SK-N-SH (cell line): ENCODE results near the gene LEFTY1. TPM values are rescaled to one million over a fixed set of nuclear protein-coding genes. Genes with fewer than 3 reads are reported as not detected.

Experiments
- CTCF ChIA-PET: fragments of 300-600, 350-600 bp; formaldehyde crosslinking; extraction: SDS; loops from one replicate; lab custom pipeline; 2021; lab: Yijun Ruan, JAX
- POLR2A ChIA-PET: fragments of 350-600 bp; sonication (Branson Sonifier 250); formaldehyde crosslinking; extraction: SDS; loops from one replicate; lab custom pipeline; 2020; ENCODE audit warnings: antibody characterized with exemption, inconsistent platforms; lab: Yijun Ruan, JAX
- DNase-seq: peaks from one replicate; pipeline ENCODE4 v3.0.0; 2012
- H2AFZ ChIP-seq: fragments of 200-600 bp; sonication (generic); 2 replicates; pipeline ENCODE4 v1.8.1; 2016; ENCODE audit warnings: antibody characterized with exemption, mild to moderate bottlenecking, low read depth
- H3F3A ChIP-seq: fragments of 200-600 bp; sonication (generic); replicated peaks from 2 replicates; pipeline ENCODE3; 2016; ENCODE audit warnings: antibody characterized with exemption, mild to moderate bottlenecking; ENCODE audit not compliant: insufficient read depth
- H3K27ac ChIP-seq, 2 experiments: fragments of 200-500 bp in 1 of 2; fragments of 200-600 bp in 1 of 2; sonication (Bioruptor generic) in 1 of 2; sonication (generic), shearing (Covaris generic) in 1 of 2; 2 replicates each; pipeline versions ENCODE4 v1.5.1 to v1.6.1; 2014 to 2016; ENCODE audit warnings: low read depth in 2 of 2, inconsistent platforms in 1 of 2, low read length in 1 of 2, mild to moderate bottlenecking in 1 of 2, mixed read lengths in 1 of 2
- H3K27me3 ChIP-seq: fragments of 200-600 bp; sonication (generic), shearing (Covaris generic); 2 replicates; pipeline ENCODE4 v1.6.1; 2016; ENCODE audit warnings: mixed run types; ENCODE audit not compliant: insufficient read depth
- H3K36me3 ChIP-seq, 2 experiments: fragments of 200-500 bp in 1 of 2; fragments of 200-600 bp in 1 of 2; sonication (Bioruptor generic) in 1 of 2; sonication (generic) in 1 of 2; replicated peaks in 1 of 2; 2 replicates each; pipeline versions ENCODE3 to v1.5.1; 2014 to 2016; ENCODE audit warnings: low read length in 1 of 2, mild to moderate bottlenecking in 1 of 2; ENCODE audit not compliant: insufficient read depth in 2 of 2, control insufficient read depth in 1 of 2
- H3K4me1 ChIP-seq, 2 experiments: fragments of 200-500 bp in 1 of 2; fragments of 200-600 bp in 1 of 2; sonication (Bioruptor generic) in 1 of 2; sonication (generic), shearing (Covaris generic) in 1 of 2; 2 replicates each; pipeline versions ENCODE4 v1.5.1 to v1.6.1; 2014 to 2016; ENCODE audit warnings: low read depth in 1 of 2, low read length in 1 of 2, mixed run types in 1 of 2; ENCODE audit not compliant: insufficient read depth in 2 of 2, control insufficient read depth in 1 of 2
- H3K4me2 ChIP-seq: fragments of 200-600 bp; sonication (generic), shearing (Covaris generic); 2 replicates; pipeline ENCODE4 v1.6.1; 2017; ENCODE audit warnings: mixed run types
- H3K4me3 ChIP-seq, 2 experiments: fragments of 200-500 bp in 1 of 2; fragments of 200-600 bp in 1 of 2; sonication (Bioruptor generic) in 1 of 2; sonication (generic), shearing (Covaris generic) in 1 of 2; 2 replicates each; pipeline versions ENCODE4 v1.5.1 to v1.8.1; 2014 to 2016; ENCODE audit warnings: low read depth in 2 of 2, inconsistent platforms in 1 of 2, low read length in 1 of 2, mild to moderate bottlenecking in 1 of 2, mixed read lengths in 1 of 2, moderate library complexity in 1 of 2
- H3K79me2 ChIP-seq: fragments of 200-600 bp; sonication (generic); 2 replicates; pipeline ENCODE4 v1.8.1; 2017; ENCODE audit warnings: mild to moderate bottlenecking; ENCODE audit not compliant: insufficient read depth
- H3K9ac ChIP-seq: fragments of 200-600 bp; sonication (generic); 2 replicates; pipeline ENCODE4 v1.6.1; 2017; ENCODE audit warnings: mixed run types
- H3K9me2 ChIP-seq: fragments of 200-600 bp; sonication (generic); 2 replicates; pipeline ENCODE4 v1.6.1; 2017; ENCODE audit warnings: mixed run types
- H3K9me3 ChIP-seq: fragments of 200-600 bp; sonication (generic); 2 replicates; pipeline ENCODE4 v1.6.1; 2017; ENCODE audit warnings: mixed run types, mild to moderate bottlenecking, moderate library complexity
- H4K20me1 ChIP-seq: fragments of 200-600 bp; sonication (generic); 2 replicates; pipeline ENCODE4 v1.6.1; 2017; ENCODE audit warnings: mild to moderate bottlenecking, mixed run types; ENCODE audit not compliant: insufficient read depth
- EZH2phosphoT487 ChIP-seq: fragments of 200-600 bp; sonication (generic); IDR thresholded peaks from 2 replicates; pipeline ENCODE4 v1.6.1; 2017; ENCODE audit warnings: low read depth, mixed run types, mild to moderate bottlenecking, antibody characterized with exemption, moderate library complexity, borderline replicate concordance
- FOSL2 ChIP-seq: IDR thresholded peaks from 2 replicates; pipeline ENCODE4 v1.4.0; 2012; ENCODE audit warnings: low read depth, mild to moderate bottlenecking, moderate library complexity, borderline replicate concordance
- FOXJ3 ChIP-seq: sonication (generic); formaldehyde crosslinking; IDR thresholded peaks from 2 replicates; pipeline ENCODE4 v1.5.1; 2020; ENCODE audit warnings: mild to moderate bottlenecking, missing genetic modification reagents
- GABPA ChIP-seq: IDR thresholded peaks from 2 replicates; pipeline ENCODE4 v1.4.0; 2012; ENCODE audit warnings: low read depth, mild to moderate bottlenecking
- GATA2 ChIP-seq: sonication (generic); formaldehyde crosslinking; IDR thresholded peaks from 2 replicates; pipeline ENCODE4 v1.5.0; 2020; ENCODE audit warnings: mild to moderate bottlenecking, missing genetic modification reagents
- PBX3 ChIP-seq: IDR thresholded peaks from 2 replicates; pipeline ENCODE4; 2012
- RAD21 ChIP-seq: IDR thresholded peaks from 2 replicates; pipeline ENCODE4 v1.6.1; 2012; ENCODE audit warnings: mild to moderate bottlenecking, low read length
- RCOR1 ChIP-seq: fragments of 150-350 bp; IDR thresholded peaks from 2 replicates; pipeline ENCODE4 v1.6.1; 2017; ENCODE audit warnings: antibody characterized with exemption, low read length
- REST ChIP-seq: IDR thresholded peaks from 2 replicates; pipeline ENCODE4 v1.6.1; 2012; ENCODE audit warnings: mild to moderate bottlenecking, low read depth, low read length, moderate library complexity
- RFX5 ChIP-seq: IDR thresholded peaks from 2 replicates; pipeline ENCODE4 v1.6.1; 2012; ENCODE audit warnings: mild to moderate bottlenecking, improper control_type of control experiment, low read length
- SIN3A ChIP-seq: IDR thresholded peaks from 2 replicates; pipeline ENCODE4 v1.6.1; 2012; ENCODE audit warnings: low read depth, mild to moderate bottlenecking, low read length, moderate library complexity, borderline replicate concordance
- TAF1 ChIP-seq: IDR thresholded peaks from 2 replicates; pipeline ENCODE4 v1.6.1; 2012; ENCODE audit warnings: low read depth, mild to moderate bottlenecking, low read length, moderate library complexity, borderline replicate concordance
- TCF12 ChIP-seq: IDR thresholded peaks from 2 replicates; pipeline ENCODE4 v1.4.0; 2012
- TEAD4 ChIP-seq: IDR thresholded peaks from 2 replicates; pipeline ENCODE4 v1.4.0; 2012; ENCODE audit warnings: mild to moderate bottlenecking, borderline replicate concordance; ENCODE audit not compliant: insufficient read depth
- USF1 ChIP-seq: IDR thresholded peaks from 2 replicates; pipeline ENCODE4 v1.4.0; 2012; ENCODE audit warnings: low read depth, borderline replicate concordance
- USF2 ChIP-seq: fragments of 150-350 bp; IDR thresholded peaks from 2 replicates; pipeline ENCODE4 v1.6.1; 2017; ENCODE audit warnings: antibody characterized with exemption, low read length, low read depth, borderline replicate concordance
- YY1 ChIP-seq: IDR thresholded peaks from 2 replicates; pipeline ENCODE4 v1.4.0; 2012; ENCODE audit warnings: low read depth, mild to moderate bottlenecking
- ZBTB33 ChIP-seq: IDR thresholded peaks from 2 replicates; pipeline ENCODE4 v1.4.0; 2012; ENCODE audit warnings: low read depth, borderline replicate concordance
- WGBS: methylation state at CpG from one replicate; pipeline ENCODE4 v1.1.6; 2017; ENCODE audit warnings: low lambda C conversion rate; 5-methylcytosine and 5-hydroxymethylcytosine counted together
- polyA plus RNA-seq, 3 experiments: library from polyadenylated mRNA; depleted of rRNA; stranded (reverse); fragments of >200 nt; gene quantifications; 2 replicates each; pipeline ENCODE4 v1.2.3, GENCODE V29; 2012

The LEFTY1 gene
- polyA plus RNA-seq, 1 of the 3 experiments (the other 2 are of a cell fraction) = 0.07 TPM

- 100% methylated on average over 2 of the region's 4 CpGs for WGBS
Measured at GRCh38 chr1:225847610-225848009, 41.3 kb downstream of the LEFTY1 start.

GRCh38 chr1:225846331-225847310, 42.3 kb downstream of the LEFTY1 start:
- Histone ChIP-seq H3K9ac (no peak overlapping the region), H4K20me1 (no peaks in the 10 kb centered on the region), H3K9me2 (no peaks in the 10 kb centered on the region), H3F3A (no peaks in the 10 kb centered on the region), H3K27me3 (no peaks in the 10 kb centered on the region), H3K4me2 (no peak overlapping the region), H3K4me1 (peaks cover 0 to 11% of the 10 kb centered on the region in 2 experiments; a peak in 1 of 4 replicates), H3K4me3 (no peak overlapping the region), H3K9me3 (no peaks in the 10 kb centered on the region), H3K79me2 (no peaks in the 10 kb centered on the region), H2AFZ (no peak overlapping the region), H3K27ac (no peak overlapping the region), H3K36me3 (peaks cover 0 to 27% of the 10 kb centered on the region in 2 experiments)
- 94% methylated on average over 12 of the region's 20 CpGs for WGBS
- ChIA-PET POLR2A (interaction anchor here (1.4 kb wide), 1 partner anchor 69 kb away, joined by 6 read pairs; the partner anchor contains the start of gene SRP9), CTCF (interaction anchor here (0.6 to 2.3 kb wide), 13 partner anchors 8 to 372 kb away, joined by 3 to 22 read pairs (median 3); partner anchors contain the start of gene SRP9)
- DNase-seq = no peak
- no peak for TF ChIP-seq RAD21
- TF ChIP-seq FOXJ3 (CRISPR knock-in tag) = no peak
- TF ChIP-seq RCOR1 = no peak
- no peak for TF ChIP-seq GABPA
- no peak for TF ChIP-seq USF2
- TF ChIP-seq TEAD4 = no peak
- no peak for TF ChIP-seq EZH2phosphoT487
- no peak for TF ChIP-seq PBX3
- no peak for TF ChIP-seq ZBTB33
- TF ChIP-seq TCF12 = no peak
- TF ChIP-seq REST = no peak

More at GRCh38 chr1:225847610-225848009, 41.3 kb downstream of the LEFTY1 start:
- H3K4me1 ChIP-seq = peaks cover 0 to 11% of the 10 kb centered on the region in 2 experiments; a peak in 1 of 4 replicates
- H3K27ac ChIP-seq = no peak overlapping the region
- no peak overlapping the region for H3K4me3 ChIP-seq
- no peaks in the 10 kb centered on the region for H3F3A ChIP-seq
- no peak overlapping the region for H2AFZ ChIP-seq
- POLR2A ChIA-PET = no interaction called here
- H3K79me2 ChIP-seq = no peaks in the 10 kb centered on the region
- H3K9ac ChIP-seq = no peak overlapping the region
- H3K36me3 ChIP-seq = peaks cover 0 to 27% of the 10 kb centered on the region in 2 experiments
- no peaks in the 10 kb centered on the region for H3K9me2 ChIP-seq
- no peak overlapping the region for H3K4me2 ChIP-seq
- no peaks in the 10 kb centered on the region for H3K27me3 ChIP-seq
- H4K20me1 ChIP-seq = no peaks in the 10 kb centered on the region
- TF ChIP-seq SIN3A (no peak), GATA2 (CRISPR knock-in tag) (no peak), TAF1 (no peak), RFX5 (no peak), USF1 (no peak), YY1 (no peak), FOSL2 (no peak)
- TF ChIP-seq, all 33 proteins: peak for 0
- DNase-seq = no peak
- no peaks in the 10 kb centered on the region for H3K9me3 ChIP-seq
- CTCF ChIA-PET = interaction anchor here (1.2 to 2.6 kb wide), 2 partner anchors 23 to 373 kb away, joined by 4 to 17 read pairs; no protein-coding TSS in a partner anchor
